Body of pancreas (tissue), 4 donors: ENCODE data around the gene MAGI1.

Experiments used
- CTCF ChIP-seq, 7 experiments: fragments of 450-650 bp in 4 of 7; fragments of 200-600 bp in 3 of 7; sonication (generic) in 3 of 7; IDR thresholded peaks; one replicate each; pipeline ENCODE4 v1.5.1; 2016 to 2019; ENCODE audit warnings: antibody characterized with exemption in 7 of 7
- POLR2A ChIP-seq, 3 donors: fragments of 450-650 bp; IDR thresholded peaks; one replicate each; pipeline ENCODE4 v1.6.1; 2016; ENCODE audit warnings: antibody characterized with exemption in 3 of 3, mild to moderate bottlenecking in 2 of 3

GRCh38 chr3:65967451-65967850, 71.3 kb downstream of the MAGI1 start:
- TF ChIP-seq POLR2A (IDR thresholded peaks at IDR 0.05) (no peak), CTCF (IDR thresholded peaks at IDR 0.05) (no peak)
